NCI-H748 treated with DMSO at 0.1 percent for 48 hours (cell line): Measurements from ENCODE around the gene ZNF790.
A peak's percentile ranks its signal among the peaks of the same experiment; 100 is the strongest.

Source experiments
- DNase-seq: peaks from one replicate; lab custom pipeline; 2025; lab: John Stamatoyannopoulos, UW

Gene ZNF790

GRCh38 chr19:36772311-36773222, 65.6 kb downstream of the ZNF790 start, which contains the start of gene ZNF850:
Gene ZNF850 (minus strand): TSS chr19:36772807. CDS start chr19:36762606, 10,201 bp downstream.
- DNase-seq: peak; percentile 95

DNA sequence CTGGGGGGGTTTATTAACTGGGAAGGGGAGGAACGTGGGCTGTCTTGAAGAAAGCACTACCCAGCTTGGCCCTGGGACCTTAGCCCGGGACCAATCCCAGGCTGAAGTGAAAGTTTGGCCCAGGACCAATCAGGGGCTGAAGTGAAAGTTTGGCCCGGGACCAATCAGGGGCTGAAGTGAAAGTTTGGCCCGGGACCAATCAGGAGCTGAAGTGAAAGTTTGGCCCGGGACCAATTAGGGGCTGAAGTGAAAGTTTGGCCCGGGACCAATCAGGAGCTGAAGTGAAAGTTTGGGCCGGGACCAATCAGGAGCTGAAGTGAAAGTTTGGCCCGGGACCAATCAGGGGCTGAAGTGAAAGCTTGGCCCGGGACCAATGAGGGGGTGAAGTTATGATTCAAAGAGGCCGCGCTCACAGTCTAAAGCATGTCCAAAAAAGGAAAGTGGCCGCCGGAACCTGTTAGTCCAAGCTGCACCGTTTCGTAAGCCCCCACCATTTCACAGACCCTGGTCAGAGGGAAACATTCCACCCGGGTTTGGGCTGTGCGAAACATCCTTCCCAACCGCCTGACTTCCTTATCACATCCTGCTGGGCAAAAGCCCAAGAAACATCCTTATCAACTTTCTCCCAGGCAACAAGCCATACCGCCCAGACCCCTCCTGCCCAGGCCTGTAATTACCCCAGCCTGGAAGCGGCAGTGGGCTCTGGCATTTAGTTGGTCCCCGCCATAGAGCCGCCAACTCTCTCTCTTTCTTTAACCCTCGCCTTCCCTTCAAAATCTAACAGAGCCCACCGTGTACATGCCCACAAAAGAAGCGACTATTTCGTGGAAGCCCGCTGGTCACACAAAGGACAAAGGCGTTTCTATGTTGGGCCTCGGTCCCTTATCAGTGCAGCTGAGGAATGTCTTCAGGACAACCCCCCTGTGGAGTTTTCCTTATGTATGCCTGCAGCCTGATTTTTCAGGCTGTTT, 66.6 kb downstream of the ZNF790 start:
- DNase-seq: no peak
